ENCODE measurements around the gene CYP2S1. TPM values are rescaled to one million over a fixed set of nuclear protein-coding genes. Genes with fewer than 3 reads are reported as not detected.

The CYP2S1 gene
- total RNA-seq, 2 donors from 2014 or later: 1.1 to 4.2 TPM

DNA sequence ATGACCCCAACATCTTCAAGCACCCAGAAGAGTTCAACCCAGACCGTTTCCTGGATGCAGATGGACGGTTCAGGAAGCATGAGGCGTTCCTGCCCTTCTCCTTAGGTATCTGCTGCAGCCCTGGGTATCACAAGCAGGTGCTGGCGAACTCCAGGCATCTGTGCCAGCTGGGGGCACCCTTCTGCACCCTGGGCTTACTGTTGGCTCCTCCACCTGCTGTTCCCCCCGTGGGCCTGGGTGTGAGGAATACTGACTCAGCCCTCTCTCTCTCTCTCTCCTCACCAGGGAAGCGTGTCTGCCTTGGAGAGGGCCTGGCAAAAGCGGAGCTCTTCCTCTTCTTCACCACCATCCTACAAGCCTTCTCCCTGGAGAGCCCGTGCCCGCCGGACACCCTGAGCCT is 13.0 kb downstream of the CYP2S1 start:
- intact Hi-C loops (cut with DNase I): loop anchor here (2.0 kb wide), 2 partner anchors 55 to 103 kb away; no protein-coding TSS in a partner anchor
- Histone ChIP-seq H3K27ac (no peak overlapping the region), H3K4me3 (no peak overlapping the region), H3K27me3 (replicated peaks; ENCODE audit: insufficient read depth) (no peaks in the 10 kb centered on the region), H3K36me3 (no peaks in the 10 kb centered on the region), H3K4me1 (replicated peaks) (no peaks in the 10 kb centered on the region), H3K9me3 (no peaks in the 10 kb centered on the region)
- no peak for DNase-seq (ENCODE audit: low spot score)
- no peak for TF ChIP-seq CTCF (IDR thresholded peaks at IDR 0.05)
- TF ChIP-seq POLR2AphosphoS5 (IDR thresholded peaks at IDR 0.05): no peak
- no peak for TF ChIP-seq POLR2A (IDR thresholded peaks at IDR 0.05)
- WGBS: 72% methylated on average over 10 of the region's 10 CpGs

DNA sequence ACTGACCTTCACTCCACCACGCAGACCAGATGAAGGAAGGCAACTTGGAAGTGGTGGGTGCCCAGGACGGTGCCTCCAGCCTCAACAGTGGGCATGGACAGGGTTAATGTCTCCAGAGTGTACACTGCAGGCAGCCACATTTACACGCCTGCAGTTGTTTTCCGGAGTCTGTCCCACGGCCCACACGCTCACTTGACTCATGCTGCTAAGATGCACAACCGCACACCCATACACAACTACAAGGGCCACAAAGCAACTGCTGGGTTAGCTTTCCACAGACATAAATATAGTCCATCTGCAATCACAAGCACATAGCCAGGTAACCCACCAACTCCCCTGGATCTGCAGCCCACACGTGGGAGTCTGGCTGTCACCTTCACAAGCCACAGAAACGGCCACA is 13.4 kb downstream of the CYP2S1 start:
- Histone ChIP-seq H3K4me1 (replicated peaks) (no peaks in the 10 kb centered on the region), H3K36me3 (no peaks in the 10 kb centered on the region), H3K27ac (no peak overlapping the region), H3K4me3 (no peak overlapping the region), H3K27me3 (replicated peaks; ENCODE audit: insufficient read depth) (no peaks in the 10 kb centered on the region), H3K9me3 (no peaks in the 10 kb centered on the region)
- 74% methylated on average over 9 of the region's 9 CpGs for WGBS
- TF ChIP-seq POLR2A (IDR thresholded peaks at IDR 0.05): no peak
- TF ChIP-seq CTCF (IDR thresholded peaks at IDR 0.05): no peak
- DNase-seq (ENCODE audit: low spot score): no peak
- intact Hi-C loops (cut with DNase I): no loop called here

DNA sequence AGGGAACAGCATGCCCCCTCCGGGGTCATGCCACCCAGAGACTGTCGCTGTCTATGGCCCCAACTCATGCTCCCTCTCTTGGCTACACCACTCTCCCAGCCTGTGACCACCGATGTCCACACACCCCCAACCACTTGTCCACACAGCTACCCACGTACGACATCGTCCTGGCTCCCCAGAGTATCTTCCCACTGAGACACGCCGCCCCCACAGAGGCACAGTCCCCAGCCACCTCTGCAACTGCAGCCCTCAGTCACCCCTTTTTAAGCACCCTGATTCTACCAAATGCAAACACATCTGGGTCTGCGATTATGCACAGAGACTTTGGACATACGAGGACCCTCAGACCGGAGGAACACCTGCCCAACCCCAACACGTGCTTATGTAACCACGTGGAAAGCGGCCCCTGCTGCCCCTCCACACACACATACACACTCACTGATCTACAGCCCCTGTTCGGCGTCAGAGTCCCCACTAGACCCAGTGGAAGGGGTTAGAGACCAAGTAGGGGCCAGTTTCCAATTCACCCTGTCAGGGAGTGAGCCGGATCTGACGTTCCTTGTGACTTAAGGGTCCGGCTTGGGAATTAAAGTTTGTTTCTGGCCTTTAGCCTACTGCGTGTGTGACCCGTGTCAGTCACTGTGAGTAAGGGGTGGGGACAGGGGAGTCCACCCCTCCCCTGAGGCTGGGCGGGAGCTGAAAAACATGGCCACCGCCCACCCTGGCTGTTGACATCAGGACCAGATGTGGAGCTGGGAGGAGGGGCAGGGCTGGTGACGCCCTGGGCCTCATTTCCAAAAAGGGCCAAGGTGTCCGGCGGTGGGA is 14.1 kb downstream of the CYP2S1 start:
- no peaks in the 10 kb centered on the region for H3K4me1 ChIP-seq (replicated peaks)
- WGBS: 70% methylated on average over 25 of the region's 26 CpGs
- TF ChIP-seq CTCF (IDR thresholded peaks at IDR 0.05) (no peak), POLR2A (IDR thresholded peaks at IDR 0.05) (no peak), POLR2AphosphoS5 (IDR thresholded peaks at IDR 0.05) (no peak)
- H3K27ac ChIP-seq: no peak overlapping the region
- no peaks in the 10 kb centered on the region for H3K36me3 ChIP-seq
- DNase-seq (ENCODE audit: low spot score): no peak
- intact Hi-C loops (cut with DNase I): no loop called here
- no peaks in the 10 kb centered on the region for H3K27me3 ChIP-seq (replicated peaks; ENCODE audit: insufficient read depth)
- H3K9me3 ChIP-seq: no peaks in the 10 kb centered on the region
- no peak overlapping the region for H3K4me3 ChIP-seq

- Histone ChIP-seq H3K27ac (no peak overlapping the region), H3K36me3 (no peaks in the 10 kb centered on the region), H3K4me1 (replicated peaks) (no peaks in the 10 kb centered on the region), H3K9me3 (no peaks in the 10 kb centered on the region), H3K27me3 (replicated peaks; ENCODE audit: insufficient read depth) (no peaks in the 10 kb centered on the region), H3K4me3 (no peak overlapping the region)
- TF ChIP-seq POLR2AphosphoS5 (IDR thresholded peaks at IDR 0.05) (no peak), POLR2A (IDR thresholded peaks at IDR 0.05) (no peak), CTCF (IDR thresholded peaks at IDR 0.05) (no peak)
- WGBS: 100% methylated on average over 1 of the region's 1 CpG
- intact Hi-C loops (cut with DNase I): no loop called here
- no peak for DNase-seq (ENCODE audit: low spot score)
Measured at GRCh38 chr19:41214161-41214560, 21.1 kb downstream of the CYP2S1 start.

- 59% methylated on average over 7 of the region's 7 CpGs for WGBS
- Histone ChIP-seq H3K4me1 (replicated peaks) (no peaks in the 10 kb centered on the region), H3K27me3 (replicated peaks; ENCODE audit: insufficient read depth) (no peaks in the 10 kb centered on the region), H3K4me3 (no peak overlapping the region), H3K36me3 (no peaks in the 10 kb centered on the region), H3K9me3 (no peaks in the 10 kb centered on the region), H3K27ac (peak overlapping the region; percentile 88 to 91)
- DNase-seq (ENCODE audit: low spot score): no peak
- intact Hi-C loops (cut with DNase I): loop anchor here (5.0 kb wide), 1 partner anchor 90 kb away; no protein-coding TSS in a partner anchor
- TF ChIP-seq CTCF (IDR thresholded peaks at IDR 0.05) (no peak), POLR2A (IDR thresholded peaks at IDR 0.05) (no peak), POLR2AphosphoS5 (IDR thresholded peaks at IDR 0.05) (no peak)
Measured at GRCh38 chr19:41217741-41218140, 24.7 kb downstream of the CYP2S1 start.

Data from prostate gland (tissue), 2 donors.